GM18517 (cell line): ENCODE data around the gene TMEM163.

Experiments used
- ATAC-seq: cut with Tn5 transposase; IDR thresholded peaks from one replicate; pipeline ENCODE4 v1.9.1; 2021; ENCODE audit warnings: mild to moderate bottlenecking, moderate library complexity; ENCODE audit not compliant: unreplicated experiment

Gene TMEM163

GRCh38 chr2:134446383-134447017 is 272.3 kb downstream of the TMEM163 start:
- no peak for ATAC-seq

- ATAC-seq: no peak
Measured at GRCh38 chr2:134445985-134446382, 272.8 kb downstream of the TMEM163 start.

- no peak for ATAC-seq
Measured at GRCh38 chr2:134445116-134445515, 273.7 kb downstream of the TMEM163 start.

- ATAC-seq: no peak
Measured at GRCh38 chr2:134443814-134444480, 274.9 kb downstream of the TMEM163 start.

- no peak for ATAC-seq
Measured at GRCh38 chr2:134441153-134441863, 277.5 kb downstream of the TMEM163 start.

- no peak for ATAC-seq
Measured at GRCh38 chr2:134440336-134440909, 278.4 kb downstream of the TMEM163 start.

GRCh38 chr2:134438371-134438770 is 280.4 kb downstream of the TMEM163 start:
- no peak for ATAC-seq

- ATAC-seq: no peak
Measured at GRCh38 chr2:134436706-134437105, 282.1 kb downstream of the TMEM163 start.

GRCh38 chr2:134435936-134436335 is 282.9 kb downstream of the TMEM163 start:
- ATAC-seq: no peak

GRCh38 chr2:134435505-134435904 is 283.3 kb downstream of the TMEM163 start:
- ATAC-seq: no peak

- ATAC-seq: no peak
Measured at GRCh38 chr2:134433979-134434378, 284.8 kb downstream of the TMEM163 start.

- no peak for ATAC-seq
Measured at GRCh38 chr2:134433469-134433868, 285.3 kb downstream of the TMEM163 start.

- ATAC-seq: no peak
Measured at GRCh38 chr2:134432435-134432883, 286.3 kb downstream of the TMEM163 start.

- ATAC-seq: no peak
Measured at GRCh38 chr2:134431838-134432434, 286.9 kb downstream of the TMEM163 start.

GRCh38 chr2:134429886-134430285 is 288.9 kb downstream of the TMEM163 start:
- ATAC-seq: no peak

- no peak for ATAC-seq
Measured at GRCh38 chr2:134426721-134427120, 292.1 kb downstream of the TMEM163 start.

GRCh38 chr2:134425724-134426496 is 292.9 kb downstream of the TMEM163 start:
- no peak for ATAC-seq

GRCh38 chr2:134421556-134422328 is 297.1 kb downstream of the TMEM163 start:
- no peak for ATAC-seq

GRCh38 chr2:134420920-134421319 is 297.9 kb downstream of the TMEM163 start:
- ATAC-seq: no peak

- no peak for ATAC-seq
Measured at GRCh38 chr2:134420259-134420658, 298.5 kb downstream of the TMEM163 start.
